ENCODE measurements around the gene ERC1.

DNA sequence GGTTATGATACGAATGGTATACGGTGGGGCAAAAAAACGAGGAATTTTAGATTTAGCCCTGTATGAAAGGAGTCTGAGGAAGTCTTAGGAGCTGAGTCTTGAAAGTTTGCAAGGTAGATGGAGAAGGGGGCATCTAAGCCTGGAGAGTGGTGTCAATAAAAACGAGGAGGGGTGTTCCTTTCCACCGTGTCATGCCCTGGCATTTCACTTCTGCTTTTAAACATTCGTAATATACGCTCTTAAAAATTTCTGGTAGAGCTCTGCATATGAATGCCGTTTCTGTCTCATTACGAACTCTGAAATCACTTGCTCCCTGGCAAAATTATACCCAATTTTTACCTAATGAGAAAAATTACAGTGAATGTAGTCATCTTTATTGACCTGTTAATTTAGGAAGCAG is 170.2 kb downstream of the ERC1 start:
- TF ChIP-seq, protein P1, sequence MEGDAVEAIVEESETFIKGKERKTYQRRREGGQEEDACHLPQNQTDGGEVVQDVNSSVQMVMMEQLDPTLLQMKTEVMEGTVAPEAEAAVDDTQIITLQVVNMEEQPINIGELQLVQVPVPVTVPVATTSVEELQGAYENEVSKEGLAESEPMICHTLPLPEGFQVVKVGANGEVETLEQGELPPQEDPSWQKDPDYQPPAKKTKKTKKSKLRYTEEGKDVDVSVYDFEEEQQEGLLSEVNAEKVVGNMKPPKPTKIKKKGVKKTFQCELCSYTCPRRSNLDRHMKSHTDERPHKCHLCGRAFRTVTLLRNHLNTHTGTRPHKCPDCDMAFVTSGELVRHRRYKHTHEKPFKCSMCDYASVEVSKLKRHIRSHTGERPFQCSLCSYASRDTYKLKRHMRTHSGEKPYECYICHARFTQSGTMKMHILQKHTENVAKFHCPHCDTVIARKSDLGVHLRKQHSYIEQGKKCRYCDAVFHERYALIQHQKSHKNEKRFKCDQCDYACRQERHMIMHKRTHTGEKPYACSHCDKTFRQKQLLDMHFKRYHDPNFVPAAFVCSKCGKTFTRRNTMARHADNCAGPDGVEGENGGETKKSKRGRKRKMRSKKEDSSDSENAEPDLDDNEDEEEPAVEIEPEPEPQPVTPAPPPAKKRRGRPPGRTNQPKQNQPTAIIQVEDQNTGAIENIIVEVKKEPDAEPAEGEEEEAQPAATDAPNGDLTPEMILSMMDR (IDR thresholded peaks at IDR 0.05) = no peak
- TF ChIP-seq POLR2AphosphoS5 (IDR thresholded peaks at IDR 0.05; ENCODE audit: low read depth, low read length) (no peak), TCF7L2 (IDR thresholded peaks at IDR 0.05; ENCODE audit: low read depth, low read length) (no peak)
